Subcutaneous abdominal adipose tissue (tissue), 5 donors: ENCODE data around the gene ATP10D.
"Not testable (repeated sequence)": the region's sequence is repeated elsewhere in the genome, so short reads cannot be mapped to it uniquely, and the experiment has no call there.

Source experiments
- H3K27ac ChIP-seq: one replicate; pipeline ENCODE4 v1.7.0; 2013; ENCODE audit warnings: low read depth, mild to moderate bottlenecking, inconsistent platforms, low read length, moderate library complexity
- H3K27me3 ChIP-seq, 5 donors: one replicate each; pipeline ENCODE4 v1.7.0; 2013; ENCODE audit warnings: low read length in 5 of 5, inconsistent platforms in 1 of 5; ENCODE audit not compliant: control insufficient read depth in 5 of 5, insufficient read depth in 4 of 5
- H3K36me3 ChIP-seq, 5 donors: one replicate each; pipeline ENCODE4 v1.7.0; 2013; ENCODE audit warnings: low read length in 5 of 5; ENCODE audit not compliant: control insufficient read depth in 5 of 5, insufficient read depth in 5 of 5
- H3K4me1 ChIP-seq, 5 donors: one replicate each; pipeline ENCODE4 v1.7.0; 2013; ENCODE audit warnings: low read length in 5 of 5, mild to moderate bottlenecking in 3 of 5, moderate library complexity in 1 of 5; ENCODE audit not compliant: control insufficient read depth in 5 of 5, insufficient read depth in 5 of 5
- H3K4me3 ChIP-seq, 5 donors: one replicate each; pipeline ENCODE4 v1.7.0; 2013; ENCODE audit warnings: low read length in 5 of 5, low read depth in 1 of 5
- H3K9ac ChIP-seq, 5 donors: one replicate each; pipeline ENCODE4 v1.7.0; 2013; ENCODE audit warnings: low read length in 5 of 5, mild to moderate bottlenecking in 4 of 5, moderate library complexity in 3 of 5
- H3K9me3 ChIP-seq, 5 donors: one replicate each; pipeline ENCODE4 v1.7.0; 2013; ENCODE audit warnings: low read length in 5 of 5; ENCODE audit not compliant: control insufficient read depth in 5 of 5
- donor health status: healthy.
- donor health status: healthy.
- donor health status: healthy.
- donor health status: healthy.
- donor health status: healthy.

Gene ATP10D

GRCh38 chr4:47542640-47543039 lies 57.6 kb downstream of the ATP10D start:
- not testable (repeated sequence) for H3K4me1 ChIP-seq, H3K27me3 ChIP-seq, H3K4me3 ChIP-seq, H3K9me3 ChIP-seq, H3K9ac ChIP-seq, H3K27ac ChIP-seq
- peaks cover 9 to 41% (median 31%) of the 10 kb centered on the region in 5 donors for H3K36me3 ChIP-seq

GRCh38 chr4:47543331-47543730 lies 58.3 kb downstream of the ATP10D start:
- Histone ChIP-seq H3K9ac (no peak overlapping the region), H3K27ac (no peak overlapping the region), H3K4me1 (no peaks in the 10 kb centered on the region), H3K36me3 (peaks cover 9 to 41% (median 29%) of the 10 kb centered on the region in 5 donors), H3K9me3 (no peaks in the 10 kb centered on the region), H3K27me3 (no peaks in the 10 kb centered on the region), H3K4me3 (no peak overlapping the region)

DNA sequence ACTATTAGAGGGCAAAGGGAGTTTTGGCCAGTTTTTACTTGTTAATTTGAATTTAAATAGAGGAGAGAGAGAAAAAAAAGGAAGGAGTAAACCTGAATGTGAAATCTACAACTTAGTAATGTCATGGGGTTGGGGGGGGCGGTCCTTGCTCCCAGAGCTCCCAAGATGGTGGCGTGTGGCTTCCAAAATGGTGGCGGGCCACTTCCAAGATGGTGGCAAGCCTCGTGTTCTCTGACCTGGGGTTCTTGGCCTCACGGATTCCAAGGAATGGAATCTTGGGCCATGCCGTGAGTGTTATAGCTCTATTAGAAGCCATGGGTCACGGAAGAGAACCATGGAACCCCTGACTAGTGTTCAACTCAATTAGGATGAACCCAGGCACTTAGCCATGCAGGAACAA lies 65.3 kb downstream of the ATP10D start:
- peaks cover 9 to 47% (median 23%) of the 10 kb centered on the region in 5 donors for H3K36me3 ChIP-seq
- not testable (repeated sequence) for H3K4me3 ChIP-seq, H3K27me3 ChIP-seq, H3K9ac ChIP-seq, H3K27ac ChIP-seq, H3K4me1 ChIP-seq, H3K9me3 ChIP-seq

- no peaks in the 10 kb centered on the region for H3K9me3 ChIP-seq
- peaks cover 9 to 46% (median 23%) of the 10 kb centered on the region in 5 donors for H3K36me3 ChIP-seq
- H3K9ac ChIP-seq, result no peak overlapping the region
- H3K4me1 ChIP-seq, result no peaks in the 10 kb centered on the region
- H3K4me3 ChIP-seq, result no peak overlapping the region
- H3K27ac ChIP-seq, result no peak overlapping the region
- H3K27me3 ChIP-seq, result no peaks in the 10 kb centered on the region
These were observed 65.9 kb downstream of the ATP10D start for GRCh38 chr4:47550899-47551548.

GRCh38 chr4:47551682-47552081 lies 66.6 kb downstream of the ATP10D start:
- Histone ChIP-seq H3K9me3 (no peaks in the 10 kb centered on the region), H3K4me1 (no peaks in the 10 kb centered on the region), H3K36me3 (peaks cover 3 to 40% (median 16%) of the 10 kb centered on the region in 5 donors), H3K4me3 (no peak overlapping the region), H3K27ac (no peak overlapping the region), H3K27me3 (no peaks in the 10 kb centered on the region), H3K9ac (no peak overlapping the region)

DNA sequence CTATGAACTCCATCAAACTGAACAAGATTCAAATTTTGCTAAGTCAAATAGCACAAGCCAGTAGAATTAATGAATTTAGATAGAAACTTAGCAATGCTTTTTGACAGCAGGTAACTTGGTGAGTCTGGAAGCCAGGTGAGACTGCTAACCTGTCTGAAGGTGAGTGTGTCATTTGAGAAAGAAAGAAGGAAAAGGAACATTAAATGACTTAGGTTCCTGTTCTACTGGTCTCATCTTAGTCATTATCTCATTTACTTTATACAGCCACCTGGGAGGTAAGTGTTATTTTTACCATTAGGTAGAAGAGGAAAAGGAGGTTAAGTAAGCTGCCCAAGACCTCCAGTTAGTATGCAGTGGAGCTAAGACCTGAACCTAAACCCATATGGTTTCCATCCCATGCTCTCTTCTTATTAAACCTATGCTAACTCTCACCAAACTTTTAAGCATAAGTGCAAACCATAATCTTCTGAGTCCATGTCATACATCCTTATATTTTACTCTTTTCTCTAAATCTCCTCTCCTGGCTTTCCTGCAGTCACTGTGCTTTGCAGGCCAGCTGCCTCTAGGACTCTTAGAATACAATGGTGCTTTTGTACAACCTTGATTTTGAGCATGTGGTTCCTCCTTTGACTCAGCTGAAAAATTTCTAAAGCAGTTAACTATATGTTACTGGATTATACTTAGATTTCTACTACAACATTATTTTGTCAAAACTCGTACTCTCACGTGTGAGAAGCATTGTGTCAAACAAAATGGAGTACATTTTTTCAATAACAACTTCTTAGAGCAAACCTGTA lies 68.5 kb downstream of the ATP10D start:
- Histone ChIP-seq H3K36me3 (peaks cover 5 to 38% (median 12%) of the 10 kb centered on the region in 5 donors), H3K9me3 (no peaks in the 10 kb centered on the region), H3K27me3 (no peaks in the 10 kb centered on the region), H3K9ac (no peak overlapping the region), H3K27ac (no peak overlapping the region), H3K4me3 (no peak overlapping the region), H3K4me1 (no peaks in the 10 kb centered on the region)

DNA sequence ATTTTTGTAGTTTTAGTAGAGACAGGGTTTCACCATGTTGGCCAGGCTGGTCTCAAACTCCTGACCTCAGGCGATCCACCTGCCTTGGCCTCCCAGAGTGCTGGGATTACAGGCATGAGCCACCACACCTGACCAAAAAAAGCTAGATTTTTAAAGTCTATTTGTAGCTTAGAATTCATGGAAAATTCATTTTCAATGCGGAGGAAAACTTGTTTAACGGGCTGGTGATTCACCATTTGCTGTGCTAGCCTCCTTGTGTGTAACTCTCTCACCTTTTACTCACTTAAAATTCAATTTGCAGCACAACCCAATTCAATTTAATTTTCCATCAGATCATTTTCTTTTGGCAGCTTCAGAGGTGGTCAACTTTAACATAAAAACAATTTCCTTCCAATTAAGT lies 70.8 kb downstream of the ATP10D start:
- H3K4me1 ChIP-seq, H3K9me3 ChIP-seq, H3K9ac ChIP-seq, H3K27ac ChIP-seq, H3K27me3 ChIP-seq, H3K4me3 ChIP-seq: not testable (repeated sequence)
- peaks cover 5 to 33% (median 12%) of the 10 kb centered on the region in 5 donors for H3K36me3 ChIP-seq

DNA sequence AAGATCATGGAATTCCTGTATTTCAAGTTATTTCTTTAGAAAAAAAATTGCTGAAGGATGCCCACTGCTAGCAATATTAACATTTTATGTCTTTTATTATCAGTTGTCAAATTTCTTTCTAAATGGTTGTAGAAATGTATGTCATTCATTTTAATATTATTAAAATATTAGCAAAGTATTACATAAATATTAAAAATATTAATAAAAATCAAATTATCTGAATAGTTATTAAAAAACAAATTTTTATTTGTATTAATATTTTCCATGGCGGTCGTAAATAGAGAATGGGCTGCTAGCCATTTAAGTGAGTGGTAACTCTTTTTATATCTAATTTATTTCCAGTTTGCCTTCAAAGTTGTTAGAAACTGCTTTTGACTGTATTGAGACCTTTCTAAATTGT lies 72.2 kb downstream of the ATP10D start:
- no peak overlapping the region for H3K27ac ChIP-seq
- H3K36me3 ChIP-seq, result peaks cover 5 to 32% (median 16%) of the 10 kb centered on the region in 5 donors
- no peaks in the 10 kb centered on the region for H3K9me3 ChIP-seq
- no peaks in the 10 kb centered on the region for H3K4me1 ChIP-seq
- no peaks in the 10 kb centered on the region for H3K27me3 ChIP-seq
- H3K9ac ChIP-seq, result no peak overlapping the region
- no peak overlapping the region for H3K4me3 ChIP-seq

DNA sequence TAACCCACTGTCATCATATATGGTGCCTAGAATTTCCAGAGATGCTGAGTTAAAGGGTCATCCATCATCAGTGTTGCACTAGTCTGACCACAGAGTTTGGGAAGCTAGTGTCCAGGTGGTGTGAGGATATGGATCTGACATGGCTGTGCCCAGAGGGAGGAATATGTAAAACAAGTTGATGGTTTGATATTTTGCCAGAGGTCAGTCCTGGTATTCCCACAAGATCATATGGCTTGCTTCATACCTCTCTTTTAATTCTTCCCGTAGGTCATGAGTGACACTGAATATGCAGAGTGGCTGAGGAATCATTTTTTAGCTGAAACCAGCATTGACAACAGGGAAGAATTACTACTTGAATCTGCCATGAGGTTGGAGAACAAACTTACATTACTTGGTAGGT lies 75.6 kb downstream of the ATP10D start:
- no peaks in the 10 kb centered on the region for H3K9me3 ChIP-seq
- H3K9ac ChIP-seq, result no peak overlapping the region
- H3K4me3 ChIP-seq, result no peak overlapping the region
- no peaks in the 10 kb centered on the region for H3K27me3 ChIP-seq
- no peaks in the 10 kb centered on the region for H3K4me1 ChIP-seq
- no peak overlapping the region for H3K27ac ChIP-seq
- H3K36me3 ChIP-seq, result peaks cover 5 to 31% (median 12%) of the 10 kb centered on the region in 5 donors

- H3K4me3 ChIP-seq, result no peak overlapping the region
- H3K27ac ChIP-seq, result no peak overlapping the region
- H3K36me3 ChIP-seq, result peaks cover 5 to 31% (median 12%) of the 10 kb centered on the region in 5 donors
- no peaks in the 10 kb centered on the region for H3K9me3 ChIP-seq
- H3K9ac ChIP-seq, result no peak overlapping the region
- H3K27me3 ChIP-seq, result no peaks in the 10 kb centered on the region
- no peaks in the 10 kb centered on the region for H3K4me1 ChIP-seq
These were observed 76.3 kb downstream of the ATP10D start for GRCh38 chr4:47561331-47561730.
